MM.1S (cell line): ENCODE data around the gene MRPL52.

ENCODE experiments used
- DNase-seq: peaks from one replicate; pipeline ENCODE4 v3.0.0-alpha.2; 2015
- H2AFZ ChIP-seq: fragments of 300-600 bp; sonication (generic); 2 replicates; pipeline ENCODE4 v1.6.0; 2016; ENCODE audit warnings: antibody characterized with exemption, low read length
- H3F3A ChIP-seq: fragments of 300-600 bp; sonication (generic); 2 replicates; pipeline ENCODE4 v1.6.1; 2016; ENCODE audit warnings: mild to moderate bottlenecking, antibody characterized with exemption, low read length, moderate library complexity, mixed read lengths; ENCODE audit not compliant: insufficient read depth
- H3K27ac ChIP-seq: fragments of 300-600 bp; sonication (generic); 2 replicates; pipeline ENCODE4 v1.5.1; 2016; ENCODE audit warnings: mild to moderate bottlenecking, low read length
- H3K27me3 ChIP-seq: fragments of 300-600 bp; sonication (generic); replicated peaks from 2 replicates; pipeline ENCODE4 v1.6.0; 2016; ENCODE audit warnings: low read length; ENCODE audit not compliant: insufficient read depth
- H3K36me3 ChIP-seq: fragments of 300-600 bp; sonication (generic); replicated peaks from 2 replicates; pipeline ENCODE4 v1.6.1; 2016; ENCODE audit warnings: mild to moderate bottlenecking, low read length, mixed read lengths; ENCODE audit not compliant: insufficient read depth
- H3K4me1 ChIP-seq: fragments of 300-600 bp; sonication (generic); 2 replicates; pipeline ENCODE4 v1.6.1; 2016; ENCODE audit warnings: low read length, mixed read lengths
- H3K4me2 ChIP-seq: fragments of 300-600 bp; sonication (generic); 2 replicates; pipeline ENCODE4 v1.6.0; 2016; ENCODE audit warnings: low read depth, low read length
- H3K4me3 ChIP-seq: fragments of 300-600 bp; sonication (generic); 2 replicates; pipeline ENCODE4 v1.5.1; 2016; ENCODE audit warnings: low read length, mixed read lengths
- H3K79me2 ChIP-seq: fragments of 300-600 bp; sonication (generic); 2 replicates; pipeline ENCODE4 v1.6.1; 2016; ENCODE audit warnings: mixed run types, low read length, mixed read lengths
- H3K9ac ChIP-seq: fragments of 300-600 bp; sonication (generic); 2 replicates; pipeline ENCODE4 v1.6.1; 2016; ENCODE audit warnings: low read length, mixed read lengths
- H3K9me2 ChIP-seq: fragments of 300-600 bp; sonication (generic); replicated peaks from 2 replicates; pipeline ENCODE4 v1.6.1; 2016; ENCODE audit warnings: mild to moderate bottlenecking, low read length, mixed read lengths; ENCODE audit not compliant: insufficient read depth
- H3K9me3 ChIP-seq: fragments of 300-600 bp; sonication (generic); replicated peaks from 2 replicates; pipeline ENCODE4 v1.6.1; 2016; ENCODE audit warnings: mild to moderate bottlenecking, low read length, mixed read lengths; ENCODE audit not compliant: insufficient read depth
- H4K20me1 ChIP-seq: fragments of 300-600 bp; sonication (generic); 2 replicates; pipeline ENCODE4 v1.6.1; 2016; ENCODE audit warnings: mild to moderate bottlenecking, low read length, moderate library complexity, mixed read lengths; ENCODE audit not compliant: insufficient read depth
- EZH2 ChIP-seq: fragments of 300-600 bp; sonication (generic); optimal IDR thresholded peaks from 2 replicates; pipeline ENCODE3; 2017; ENCODE audit warnings: low read depth, mild to moderate bottlenecking, antibody characterized with exemption, low read length, mixed read lengths
- EZH2phosphoT487 ChIP-seq: fragments of 300-600 bp; sonication (generic); IDR thresholded peaks from 2 replicates; pipeline ENCODE4 v1.6.1; 2018; ENCODE audit warnings: antibody characterized with exemption, low read length
- TF ChIP-seq, protein P1 (sequence below): fragments of 300-600 bp; sonication (generic); IDR thresholded peaks from 2 replicates; pipeline ENCODE4 v1.5.1; 2016; ENCODE audit warnings: antibody characterized with exemption, low read length, mixed read lengths

MRPL52 gene

DNA sequence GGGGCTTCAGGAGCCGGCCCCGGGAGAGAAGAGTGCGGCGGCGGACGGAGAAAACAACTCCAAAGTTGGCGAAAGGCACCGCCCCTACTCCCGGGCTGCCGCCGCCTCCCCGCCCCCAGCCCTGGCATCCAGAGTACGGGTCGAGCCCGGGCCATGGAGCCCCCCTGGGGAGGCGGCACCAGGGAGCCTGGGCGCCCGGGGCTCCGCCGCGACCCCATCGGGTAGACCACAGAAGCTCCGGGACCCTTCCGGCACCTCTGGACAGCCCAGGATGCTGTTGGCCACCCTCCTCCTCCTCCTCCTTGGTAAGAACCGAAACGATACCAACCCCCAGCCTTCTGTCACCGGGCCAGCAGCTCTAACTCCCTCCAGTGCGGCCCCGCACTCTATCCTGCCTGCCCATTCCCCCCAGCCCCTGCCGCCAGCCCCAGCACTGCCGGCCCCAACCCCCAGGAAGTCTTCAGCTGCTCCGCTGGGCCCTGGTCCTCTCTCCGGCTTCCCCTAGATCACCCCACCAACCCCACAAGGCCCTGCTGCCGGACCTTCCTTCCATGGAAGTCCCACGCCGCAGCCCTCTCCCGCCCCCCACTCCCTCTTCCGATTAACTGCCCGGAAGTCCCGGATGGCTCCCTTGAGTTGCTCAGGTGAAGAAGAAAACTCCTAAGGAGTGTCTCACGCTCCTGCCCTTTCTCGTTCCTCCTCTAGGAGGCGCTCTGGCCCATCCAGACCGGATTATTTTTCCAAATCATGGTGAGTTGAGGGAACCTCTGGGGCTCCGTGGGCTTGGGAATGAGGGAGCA is 42.5 kb downstream of the MRPL52 start:
- peak overlapping the region; percentile 80; the same call in 1 of the 2 replicates for H3K27ac ChIP-seq
- H3K9me2 ChIP-seq, result no peaks in the 10 kb centered on the region
- peaks cover 10% of the 10 kb centered on the region for H3K79me2 ChIP-seq
- peak overlapping the region; percentile 57 for H3K4me2 ChIP-seq
- TF ChIP-seq EZH2, result no peak
- TF ChIP-seq, protein P1, sequence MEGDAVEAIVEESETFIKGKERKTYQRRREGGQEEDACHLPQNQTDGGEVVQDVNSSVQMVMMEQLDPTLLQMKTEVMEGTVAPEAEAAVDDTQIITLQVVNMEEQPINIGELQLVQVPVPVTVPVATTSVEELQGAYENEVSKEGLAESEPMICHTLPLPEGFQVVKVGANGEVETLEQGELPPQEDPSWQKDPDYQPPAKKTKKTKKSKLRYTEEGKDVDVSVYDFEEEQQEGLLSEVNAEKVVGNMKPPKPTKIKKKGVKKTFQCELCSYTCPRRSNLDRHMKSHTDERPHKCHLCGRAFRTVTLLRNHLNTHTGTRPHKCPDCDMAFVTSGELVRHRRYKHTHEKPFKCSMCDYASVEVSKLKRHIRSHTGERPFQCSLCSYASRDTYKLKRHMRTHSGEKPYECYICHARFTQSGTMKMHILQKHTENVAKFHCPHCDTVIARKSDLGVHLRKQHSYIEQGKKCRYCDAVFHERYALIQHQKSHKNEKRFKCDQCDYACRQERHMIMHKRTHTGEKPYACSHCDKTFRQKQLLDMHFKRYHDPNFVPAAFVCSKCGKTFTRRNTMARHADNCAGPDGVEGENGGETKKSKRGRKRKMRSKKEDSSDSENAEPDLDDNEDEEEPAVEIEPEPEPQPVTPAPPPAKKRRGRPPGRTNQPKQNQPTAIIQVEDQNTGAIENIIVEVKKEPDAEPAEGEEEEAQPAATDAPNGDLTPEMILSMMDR, result peak; percentile 73
- peak overlapping the region; percentile 35; the same call in 1 of the 2 replicates for H2AFZ ChIP-seq
- no peaks in the 10 kb centered on the region for H3K9me3 ChIP-seq
- H3K27me3 ChIP-seq, result no peaks in the 10 kb centered on the region
- H3K4me1 ChIP-seq, result peaks cover 3% of the 10 kb centered on the region; the same call in 1 of the 2 replicates
- peak overlapping the region; percentile 71 for H3K4me3 ChIP-seq
- DNase-seq, result peak; percentile 38
- peaks cover 10% of the 10 kb centered on the region for H3F3A ChIP-seq
- H4K20me1 ChIP-seq, result no peaks in the 10 kb centered on the region
- peak overlapping the region; percentile 76 for H3K9ac ChIP-seq
- no peaks in the 10 kb centered on the region for H3K36me3 ChIP-seq

DNA sequence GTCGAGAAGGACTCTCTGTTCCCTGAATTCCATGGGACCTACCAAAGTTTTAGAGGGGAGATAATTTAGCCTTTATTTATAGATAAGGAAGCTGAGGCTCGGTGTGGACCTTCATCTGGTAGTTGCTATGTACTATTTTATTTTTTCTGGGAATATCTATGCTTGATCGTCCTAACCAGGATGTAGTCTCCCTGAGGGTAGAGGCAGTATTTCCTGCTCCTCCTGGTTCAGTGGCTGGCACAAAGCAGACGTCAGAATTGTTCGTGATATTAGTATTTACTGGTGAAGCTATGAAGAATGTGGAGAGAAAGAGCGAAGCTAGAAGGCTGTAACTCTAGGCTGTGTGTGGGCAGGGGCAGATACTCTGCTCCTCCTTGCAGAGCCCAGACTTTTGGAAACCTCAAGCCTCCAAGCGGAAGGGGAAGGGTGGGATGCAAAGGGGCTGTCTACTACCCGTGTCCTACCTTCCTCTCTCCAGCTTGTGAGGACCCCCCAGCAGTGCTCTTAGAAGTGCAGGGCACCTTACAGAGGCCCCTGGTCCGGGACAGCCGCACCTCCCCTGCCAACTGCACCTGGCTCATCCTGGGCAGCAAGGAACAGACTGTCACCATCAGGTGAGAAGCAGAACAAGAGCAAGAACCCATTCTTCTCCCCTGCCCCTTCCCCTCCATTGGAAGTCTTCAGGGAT is 43.3 kb downstream of the MRPL52 start:
- H3K4me1 ChIP-seq, result peaks cover 3% of the 10 kb centered on the region; the same call in 1 of the 2 replicates
- H3K4me2 ChIP-seq, result peak overlapping the region; percentile 57
- H3K9ac ChIP-seq, result peak overlapping the region; percentile 76; the same call in 1 of the 2 replicates
- no peak for DNase-seq
- H2AFZ ChIP-seq, result peak overlapping the region; percentile 35; the same call in 1 of the 2 replicates
- TF ChIP-seq EZH2phosphoT487 (no peak), EZH2 (no peak)
- TF ChIP-seq, protein P1, result no peak
- H3K9me3 ChIP-seq, result no peaks in the 10 kb centered on the region
- no peaks in the 10 kb centered on the region for H3K9me2 ChIP-seq
- no peaks in the 10 kb centered on the region for H3K36me3 ChIP-seq
- H3F3A ChIP-seq, result peaks cover 10% of the 10 kb centered on the region
- peak overlapping the region; percentile 71 for H3K4me3 ChIP-seq
- H3K27ac ChIP-seq, result no peak overlapping the region
- no peaks in the 10 kb centered on the region for H4K20me1 ChIP-seq
- peaks cover 10% of the 10 kb centered on the region for H3K79me2 ChIP-seq
- H3K27me3 ChIP-seq, result no peaks in the 10 kb centered on the region

DNA sequence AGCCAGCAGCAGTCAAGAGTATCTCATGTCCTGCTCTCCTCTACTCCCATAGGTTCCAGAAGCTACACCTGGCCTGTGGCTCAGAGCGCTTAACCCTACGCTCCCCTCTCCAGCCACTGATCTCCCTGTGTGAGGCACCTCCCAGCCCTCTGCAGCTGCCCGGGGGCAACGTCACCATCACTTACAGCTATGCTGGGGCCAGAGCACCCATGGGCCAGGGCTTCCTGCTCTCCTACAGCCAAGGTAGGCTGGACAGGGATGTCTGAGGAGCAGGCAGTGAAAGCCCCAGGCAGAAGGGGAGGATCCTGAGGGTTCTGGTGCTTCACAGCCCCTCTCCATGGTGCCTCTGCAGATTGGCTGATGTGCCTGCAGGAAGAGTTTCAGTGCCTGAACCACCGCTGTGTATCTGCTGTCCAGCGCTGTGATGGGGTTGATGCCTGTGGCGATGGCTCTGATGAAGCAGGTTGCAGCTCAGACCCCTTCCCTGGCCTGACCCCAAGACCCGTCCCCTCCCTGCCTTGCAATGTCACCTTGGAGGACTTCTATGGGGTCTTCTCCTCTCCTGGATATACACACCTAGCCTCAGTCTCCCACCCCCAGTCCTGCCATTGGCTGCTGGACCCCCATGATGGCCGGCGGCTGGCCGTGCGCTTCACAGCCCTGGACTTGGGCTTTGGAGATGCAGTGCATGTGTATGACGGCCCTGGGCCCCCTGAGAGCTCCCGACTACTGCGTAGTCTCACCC is 45.5 kb downstream of the MRPL52 start:
- peaks cover 3% of the 10 kb centered on the region; the same call in 1 of the 2 replicates for H3K4me1 ChIP-seq
- no peak overlapping the region for H2AFZ ChIP-seq
- no peak overlapping the region for H3K9ac ChIP-seq
- H3K9me2 ChIP-seq, result no peaks in the 10 kb centered on the region
- no peak overlapping the region for H3K27ac ChIP-seq
- H3K9me3 ChIP-seq, result no peaks in the 10 kb centered on the region
- peaks cover 10% of the 10 kb centered on the region for H3K79me2 ChIP-seq
- TF ChIP-seq EZH2, result no peak
- TF ChIP-seq EZH2phosphoT487, result no peak
- TF ChIP-seq, protein P1, result no peak
- no peaks in the 10 kb centered on the region for H3K27me3 ChIP-seq
- H3F3A ChIP-seq, result peaks cover 10% of the 10 kb centered on the region
- no peak overlapping the region for H3K4me3 ChIP-seq
- no peaks in the 10 kb centered on the region for H3K36me3 ChIP-seq
- H4K20me1 ChIP-seq, result no peaks in the 10 kb centered on the region
- no peak for DNase-seq
- H3K4me2 ChIP-seq, result no peak overlapping the region
